Omental fat pad (tissue), 4 donors: ENCODE results near the gene CAMK1D. TPM values are rescaled to one million over a fixed set of nuclear protein-coding genes. Genes with fewer than 3 reads are reported as not detected.
"Not testable (repeated sequence)": the region's sequence is repeated elsewhere in the genome, so short reads cannot be mapped to it uniquely, and the experiment has no call there.

Experiments
- ATAC-seq: fragments of 150-250 bp; one replicate; pipeline ENCODE4 v1.9.1; 2016; ENCODE audit warnings: mild to moderate bottlenecking, moderate library complexity; ENCODE audit not compliant: low FRiP score
- DNase-seq: peaks from one replicate; pipeline ENCODE4 v3.0.0-alpha.2; 2019; ENCODE audit warnings: low spot score
- CTCF ChIP-seq, 3 donors: fragments of 450-650 bp; IDR thresholded peaks; one replicate each; pipeline ENCODE4 v1.5.1; 2016 to 2017; ENCODE audit warnings: antibody characterized with exemption in 3 of 3, mild to moderate bottlenecking in 3 of 3, moderate library complexity in 2 of 3
- total RNA-seq, 4 donors: library from RNA; depleted of rRNA; stranded (reverse); fragments of >200 nt; gene quantifications; one replicate each; pipeline ENCODE4 v1.1.0, GENCODE V29; 2016

CAMK1D gene
- total RNA-seq, 4 donors from 2014 or later, result 6.0 to 15.8 (median 8.8) TPM

- TF ChIP-seq CTCF (IDR thresholded peaks at IDR 0.05), result no peak
- no peak for ATAC-seq
- no peak for DNase-seq
Observed at GRCh38 chr10:12808014-12808613, 458.8 kb downstream of the CAMK1D start.

- ATAC-seq, DNase-seq: not testable (repeated sequence)
Observed at GRCh38 chr10:12810046-12810445, 460.7 kb downstream of the CAMK1D start.

GRCh38 chr10:12811826-12812225 is 462.5 kb downstream of the CAMK1D start:
- ATAC-seq (no peak), DNase-seq (no peak)
- no peak for TF ChIP-seq CTCF (IDR thresholded peaks at IDR 0.05)

GRCh38 chr10:12812571-12812970 is 463.2 kb downstream of the CAMK1D start:
- no peak for DNase-seq
- no peak for TF ChIP-seq CTCF (IDR thresholded peaks at IDR 0.05)
- ATAC-seq, result no peak

- ATAC-seq (no peak), DNase-seq (no peak)
- no peak for TF ChIP-seq CTCF (IDR thresholded peaks at IDR 0.05)
Observed at GRCh38 chr10:12814166-12814565, 464.8 kb downstream of the CAMK1D start.

GRCh38 chr10:12819071-12819470 is 469.7 kb downstream of the CAMK1D start:
- DNase-seq (no peak), ATAC-seq (no peak)
- no peak for TF ChIP-seq CTCF (IDR thresholded peaks at IDR 0.05)

- ATAC-seq (no peak), DNase-seq (no peak)
- TF ChIP-seq CTCF (IDR thresholded peaks at IDR 0.05), result no peak
Observed at GRCh38 chr10:12819656-12820055, 470.3 kb downstream of the CAMK1D start.
